ENCODE results near the gene DUSP15.

GRCh38 chr20:31831211-31831610, 39.1 kb downstream of the DUSP15 start:
- TF ChIP-seq EZH2phosphoT487 (IDR thresholded peaks at IDR 0.05) (no peak), EZH2 (IDR thresholded peaks at IDR 0.05) (no peak)

All from neural progenitor cell (in vitro differentiated cells).